T-helper 2 cell treated with Interferon-gamma antibody and Interleukin-4, amounts not matched to agents 5 μg/mL and 100 μg/mL, for 36 hours (primary cell): ENCODE results near the gene RUNDC1.
"Not testable (repeated sequence)": the region's sequence is repeated elsewhere in the genome, so short reads cannot be mapped to it uniquely, and the experiment has no call there.

Experiments
- DNase-seq: peaks from one replicate; pipeline ENCODE4 v3.0.0; 2021; ENCODE audit warnings: low spot score
- H3K27ac Mint-ChIP-seq: one replicate; pipeline ENCODE4 v1.8.0; 2021; ENCODE audit warnings: mild to moderate bottlenecking, mixed read lengths
- H3K27me3 Mint-ChIP-seq: one replicate; pipeline ENCODE4 v1.8.0; 2021; ENCODE audit warnings: low read depth, mixed read lengths
- H3K36me3 Mint-ChIP-seq: one replicate; pipeline ENCODE4 v1.8.0; 2021; ENCODE audit warnings: low read depth, mixed read lengths
- H3K4me1 Mint-ChIP-seq: one replicate; pipeline ENCODE4 v1.8.0; 2021; ENCODE audit warnings: low read depth, mixed read lengths
- H3K4me3 Mint-ChIP-seq: one replicate; pipeline ENCODE4 v1.8.0; 2022; ENCODE audit warnings: mild to moderate bottlenecking, moderate library complexity, mixed read lengths
- H3K9me3 Mint-ChIP-seq: one replicate; pipeline ENCODE4 v1.8.0; 2021; ENCODE audit warnings: mixed read lengths

Gene RUNDC1

GRCh38 chr17:42979511-42980273 lies 673 bp upstream of the RUNDC1 start, which contains the start of gene PTGES3L:
Gene PTGES3L, minus strand, starts transcription at chr17:42980080. Its CDS starts 27 bp downstream, at chr17:42980053.
- peak within 1 kb of the TSS; percentile 95 for H3K4me3 Mint-ChIP-seq
- H3K36me3 Mint-ChIP-seq: peaks cover 13% of the 10 kb centered on the region
- H3K9me3 Mint-ChIP-seq: no peaks in the 10 kb centered on the region
- H3K27ac Mint-ChIP-seq: peak within 1 kb of the TSS; percentile 96
- peak; percentile 27 for DNase-seq
- peaks cover 28% of the 10 kb centered on the region for H3K4me1 Mint-ChIP-seq
- H3K27me3 Mint-ChIP-seq: no peaks in the 10 kb centered on the region

DNA sequence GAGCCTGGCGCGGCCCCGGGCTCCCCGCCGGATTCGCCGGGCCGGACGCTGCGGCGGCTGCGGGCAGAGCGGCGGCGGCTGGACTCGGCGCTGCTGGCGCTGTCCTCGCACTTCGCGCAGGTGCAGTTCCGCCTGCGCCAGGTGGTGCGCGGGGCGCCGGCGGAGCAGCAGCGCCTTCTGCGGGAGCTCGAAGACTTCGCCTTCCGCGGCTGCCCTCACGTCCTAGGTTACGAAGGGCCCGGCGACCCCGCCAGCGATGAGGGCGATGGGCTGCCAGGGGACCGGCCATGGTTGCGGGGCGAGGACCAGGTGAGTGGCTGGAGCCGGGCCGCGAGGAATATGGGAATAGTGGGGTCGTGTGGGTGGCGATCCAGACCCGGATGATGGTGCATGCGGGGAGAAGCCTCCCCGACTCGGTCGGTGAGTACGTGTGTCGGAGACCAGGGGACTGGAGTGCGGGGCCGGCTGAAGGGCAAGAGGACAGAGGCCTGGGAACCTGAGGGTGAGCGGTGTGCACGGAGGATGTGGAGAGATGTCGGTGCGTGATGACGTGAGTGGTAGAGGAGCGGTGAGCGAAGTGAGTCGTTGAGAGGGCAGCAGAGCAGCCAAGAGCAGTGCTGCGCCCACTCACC lies 517 bp downstream of the RUNDC1 start:
- peak; percentile 78 for DNase-seq
- H3K9me3 Mint-ChIP-seq: no peaks in the 10 kb centered on the region
- peak overlapping the region; percentile 76 for H3K27ac Mint-ChIP-seq
- peaks cover 27% of the 10 kb centered on the region for H3K4me1 Mint-ChIP-seq
- peaks cover 21% of the 10 kb centered on the region for H3K36me3 Mint-ChIP-seq
- peak overlapping the region; percentile 95 for H3K4me3 Mint-ChIP-seq
- no peaks in the 10 kb centered on the region for H3K27me3 Mint-ChIP-seq

DNA sequence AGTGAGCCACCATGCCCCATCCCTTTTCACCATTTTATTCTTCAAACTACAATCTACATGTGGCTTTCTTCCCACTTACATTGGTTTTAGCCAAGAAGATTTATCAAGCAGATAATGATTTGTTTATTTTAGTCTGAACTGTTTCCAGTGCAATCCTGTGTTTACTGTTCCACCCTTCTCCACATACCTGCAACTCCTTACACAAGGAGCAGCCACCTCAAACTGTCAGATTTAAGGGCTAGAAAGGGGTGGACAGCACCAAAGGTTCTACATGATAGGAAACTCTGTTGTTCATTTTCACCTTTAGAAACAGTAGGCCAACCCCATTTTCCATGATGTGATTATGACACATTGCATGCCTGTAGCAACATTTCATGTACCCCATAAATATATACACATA lies 1.9 kb downstream of the RUNDC1 start:
- H3K4me1 Mint-ChIP-seq: peaks cover 27% of the 10 kb centered on the region
- no peaks in the 10 kb centered on the region for H3K9me3 Mint-ChIP-seq
- H3K27ac Mint-ChIP-seq: peak overlapping the region; percentile 69
- H3K36me3 Mint-ChIP-seq: peaks cover 24% of the 10 kb centered on the region
- no peaks in the 10 kb centered on the region for H3K27me3 Mint-ChIP-seq
- peak overlapping the region; percentile 95 for H3K4me3 Mint-ChIP-seq
- no peak for DNase-seq

- H3K27ac Mint-ChIP-seq: no peak overlapping the region
Measured at GRCh38 chr17:42985225-42985624, 4.9 kb downstream of the RUNDC1 start.

DNA sequence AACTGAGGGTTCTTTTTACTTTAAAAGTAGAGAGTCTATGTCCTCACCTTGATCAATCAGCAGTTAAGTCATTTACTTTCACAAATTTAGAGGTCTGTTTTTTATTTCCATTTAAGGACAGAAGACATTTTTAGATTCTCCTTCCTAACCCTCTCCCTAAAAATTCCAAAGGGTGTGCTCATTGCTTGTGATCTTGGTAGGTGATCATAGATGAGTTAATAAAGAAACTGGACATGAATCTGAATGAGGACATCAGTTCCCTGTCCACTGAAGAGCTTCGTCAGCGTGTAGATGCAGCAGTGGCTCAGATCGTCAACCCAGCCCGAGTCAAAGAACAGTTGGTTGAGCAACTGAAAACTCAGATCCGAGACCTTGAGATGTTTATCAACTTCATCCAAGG lies 8.8 kb downstream of the RUNDC1 start:
- H3K9me3 Mint-ChIP-seq: no peaks in the 10 kb centered on the region
- no peak overlapping the region for H3K27ac Mint-ChIP-seq
- no peak for DNase-seq
- H3K4me3 Mint-ChIP-seq: no peak overlapping the region
- H3K36me3 Mint-ChIP-seq: peaks cover 54% of the 10 kb centered on the region
- peaks cover 7% of the 10 kb centered on the region for H3K4me1 Mint-ChIP-seq
- H3K27me3 Mint-ChIP-seq: no peaks in the 10 kb centered on the region

More at GRCh38 chr17:42985225-42985624, 4.9 kb downstream of the RUNDC1 start:
- DNase-seq: no peak
- Mint-ChIP-seq H3K36me3 (peaks cover 45% of the 10 kb centered on the region), H3K9me3 (no peaks in the 10 kb centered on the region), H3K4me3 (no peak overlapping the region), H3K27me3 (no peaks in the 10 kb centered on the region), H3K4me1 (peaks cover 17% of the 10 kb centered on the region)

- H3K27ac Mint-ChIP-seq: no peak overlapping the region
- H3K9me3 Mint-ChIP-seq: no peaks in the 10 kb centered on the region
Measured at GRCh38 chr17:42989726-42990652, 9.6 kb downstream of the RUNDC1 start.

DNA sequence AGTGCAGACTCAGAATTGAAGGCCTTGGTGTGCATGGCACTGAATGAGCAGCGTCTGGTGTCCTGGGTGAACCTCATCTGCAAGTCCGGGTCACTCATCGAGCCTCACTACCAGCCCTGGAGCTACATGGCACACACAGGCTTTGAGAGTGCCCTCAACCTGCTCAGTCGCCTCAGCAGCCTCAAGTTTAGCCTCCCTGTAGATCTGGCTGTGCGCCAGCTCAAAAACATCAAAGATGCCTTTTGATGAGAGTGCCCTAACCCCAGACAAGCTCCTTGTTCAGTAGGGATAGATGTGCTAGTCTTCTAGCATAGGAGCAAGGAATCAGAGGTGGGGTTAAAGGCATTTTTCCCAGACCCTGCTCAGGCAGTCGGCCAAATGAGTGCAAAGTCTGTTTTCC lies 11.1 kb downstream of the RUNDC1 start:
- Mint-ChIP-seq H3K27me3 (no peaks in the 10 kb centered on the region), H3K27ac (no peak overlapping the region), H3K4me3 (no peak overlapping the region), H3K9me3 (no peaks in the 10 kb centered on the region), H3K4me1 (no peaks in the 10 kb centered on the region), H3K36me3 (peaks cover 46% of the 10 kb centered on the region)
- no peak for DNase-seq

More at GRCh38 chr17:42989726-42990652, 9.6 kb downstream of the RUNDC1 start:
- H3K4me3 Mint-ChIP-seq: no peak overlapping the region
- no peaks in the 10 kb centered on the region for H3K27me3 Mint-ChIP-seq
- no peak for DNase-seq
- peaks cover 3% of the 10 kb centered on the region for H3K4me1 Mint-ChIP-seq
- peaks cover 57% of the 10 kb centered on the region for H3K36me3 Mint-ChIP-seq

DNA sequence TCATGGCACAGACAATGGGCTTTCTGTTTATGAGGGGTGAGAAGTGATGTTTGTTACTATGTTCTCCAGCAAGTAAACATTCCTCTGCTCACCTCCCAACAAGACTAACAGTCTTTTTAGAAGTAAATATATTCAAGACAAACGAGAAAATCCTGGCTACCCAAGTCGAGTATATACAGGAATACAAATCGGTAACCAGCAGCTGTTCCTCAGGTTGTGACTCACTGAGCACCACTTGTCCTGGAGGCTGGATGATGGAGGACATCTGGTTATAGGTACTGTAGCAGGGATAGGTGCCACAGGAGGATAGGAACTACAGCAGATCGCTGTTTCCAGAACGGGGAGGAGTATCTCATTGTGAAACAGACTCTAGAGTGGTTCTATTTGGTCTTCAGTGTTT lies 12.5 kb downstream of the RUNDC1 start:
- no peaks in the 10 kb centered on the region for H3K27me3 Mint-ChIP-seq
- DNase-seq: no peak
- no peak overlapping the region for H3K4me3 Mint-ChIP-seq
- no peak overlapping the region for H3K27ac Mint-ChIP-seq
- peaks cover 10% of the 10 kb centered on the region for H3K4me1 Mint-ChIP-seq
- H3K36me3 Mint-ChIP-seq: peaks cover 43% of the 10 kb centered on the region
- no peaks in the 10 kb centered on the region for H3K9me3 Mint-ChIP-seq

- H3K4me3 Mint-ChIP-seq, H3K27ac Mint-ChIP-seq, H3K27me3 Mint-ChIP-seq, H3K9me3 Mint-ChIP-seq, DNase-seq: not testable (repeated sequence)
- Mint-ChIP-seq H3K4me1 (peaks cover 12% of the 10 kb centered on the region), H3K36me3 (peaks cover 37% of the 10 kb centered on the region)
Measured at GRCh38 chr17:42993913-42994312, 13.5 kb downstream of the RUNDC1 start.

DNA sequence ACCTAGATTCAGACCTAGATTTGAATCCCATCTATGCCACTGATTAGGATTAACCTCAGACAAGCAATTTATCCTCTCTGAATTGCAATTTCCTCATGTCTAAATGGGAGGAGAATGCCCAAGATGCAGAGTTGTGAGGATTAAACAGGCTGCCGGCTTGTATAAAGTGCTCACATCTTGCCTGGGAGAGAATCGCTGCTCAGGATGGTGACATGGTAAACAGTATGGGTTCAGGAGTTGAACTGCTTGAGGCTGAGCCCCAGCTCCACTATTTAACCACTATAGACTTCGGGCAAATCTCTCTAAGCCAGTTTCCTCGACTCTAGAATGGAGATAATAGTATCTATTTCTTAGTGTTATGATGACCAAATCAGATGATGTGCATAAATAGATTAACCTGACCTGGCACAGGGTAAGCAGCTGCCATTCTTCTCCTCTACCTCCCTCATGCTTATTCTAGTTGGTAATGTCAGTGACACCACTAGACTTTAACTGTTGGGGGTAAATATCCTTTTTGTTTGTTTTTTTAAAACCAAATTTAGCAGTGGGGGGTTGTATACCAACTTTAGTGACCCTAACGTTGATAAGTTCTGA lies 17.1 kb downstream of the RUNDC1 start:
- Mint-ChIP-seq H3K4me1 (peaks cover 24% of the 10 kb centered on the region), H3K27ac (peak overlapping the region; percentile 99), H3K4me3 (peak overlapping the region; percentile 96), H3K27me3 (no peaks in the 10 kb centered on the region), H3K36me3 (peaks cover 43% of the 10 kb centered on the region), H3K9me3 (no peaks in the 10 kb centered on the region)
- no peak for DNase-seq

GRCh38 chr17:42997984-42998938 lies 17.9 kb downstream of the RUNDC1 start, which contains the start of gene RPL27:
Gene RPL27, plus strand, starts transcription at chr17:42998419. Its CDS starts 332 bp downstream, at chr17:42998751.
- H3K4me1 Mint-ChIP-seq: peaks cover 24% of the 10 kb centered on the region
- H3K4me3 Mint-ChIP-seq: peak within 1 kb of the TSS; percentile 96
- H3K36me3 Mint-ChIP-seq: peaks cover 47% of the 10 kb centered on the region
- no peaks in the 10 kb centered on the region for H3K27me3 Mint-ChIP-seq
- peak; percentile 97 for DNase-seq
- H3K27ac Mint-ChIP-seq: peak within 1 kb of the TSS; percentile 99
- H3K9me3 Mint-ChIP-seq: no peaks in the 10 kb centered on the region

DNA sequence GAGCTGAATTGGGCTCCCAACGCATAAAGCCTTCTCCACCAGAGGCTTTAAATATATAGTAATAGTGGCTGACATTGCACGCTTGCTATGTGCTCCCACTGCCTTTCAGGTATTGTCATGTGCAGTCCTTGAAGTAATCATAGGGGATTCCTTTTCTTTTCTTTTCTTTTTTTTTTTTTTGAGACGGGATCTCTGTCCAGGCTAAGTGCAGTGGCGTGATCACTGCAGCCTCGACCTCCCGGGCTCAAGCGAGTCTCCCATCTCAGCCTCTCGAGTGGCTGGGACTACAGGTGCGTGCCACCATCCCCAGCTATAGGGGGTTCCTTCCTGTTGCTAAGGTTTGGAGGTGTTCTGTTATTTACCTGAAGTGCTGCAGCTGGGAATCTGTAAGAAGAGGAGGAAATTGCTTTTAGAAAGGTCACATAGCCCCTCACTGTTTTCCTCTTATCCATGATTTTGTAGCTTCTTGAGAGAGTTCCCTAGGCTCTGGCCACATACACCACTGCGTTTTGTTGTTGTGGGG lies 18.7 kb downstream of the RUNDC1 start:
- peak overlapping the region; percentile 96 for H3K4me3 Mint-ChIP-seq
- peaks cover 49% of the 10 kb centered on the region for H3K36me3 Mint-ChIP-seq
- H3K27ac Mint-ChIP-seq: peak overlapping the region; percentile 99

More for the DNA sequence above, 18.7 kb downstream of the RUNDC1 start:
- no peaks in the 10 kb centered on the region for H3K9me3 Mint-ChIP-seq
- no peak for DNase-seq
- H3K27me3 Mint-ChIP-seq: no peaks in the 10 kb centered on the region
- H3K4me1 Mint-ChIP-seq: peaks cover 24% of the 10 kb centered on the region
